Esophagus muscularis mucosa (tissue), 3 donors: ENCODE data around the gene PUM2.

Experiments used
- CTCF ChIP-seq, 3 experiments: fragments of 200-600 bp in 2 of 3; fragments of 450-650 bp in 1 of 3; sonication (generic) in 2 of 3; IDR thresholded peaks; one replicate each; pipeline ENCODE4 v1.5.1; 2017 to 2019; ENCODE audit warnings: antibody characterized with exemption in 3 of 3, mild to moderate bottlenecking in 2 of 3, moderate library complexity in 1 of 3
- POLR2A ChIP-seq: fragments of 450-650 bp; IDR thresholded peaks from one replicate; pipeline ENCODE4 v1.6.1; 2017; ENCODE audit warnings: antibody characterized with exemption, moderate library complexity, mild to moderate bottlenecking, low read depth
- POLR2AphosphoS5 ChIP-seq, 2 donors: sonication (generic); formaldehyde crosslinking; IDR thresholded peaks; one replicate each; pipeline ENCODE4 v1.6.1; 2017; ENCODE audit warnings: antibody characterized with exemption in 2 of 2

DNA sequence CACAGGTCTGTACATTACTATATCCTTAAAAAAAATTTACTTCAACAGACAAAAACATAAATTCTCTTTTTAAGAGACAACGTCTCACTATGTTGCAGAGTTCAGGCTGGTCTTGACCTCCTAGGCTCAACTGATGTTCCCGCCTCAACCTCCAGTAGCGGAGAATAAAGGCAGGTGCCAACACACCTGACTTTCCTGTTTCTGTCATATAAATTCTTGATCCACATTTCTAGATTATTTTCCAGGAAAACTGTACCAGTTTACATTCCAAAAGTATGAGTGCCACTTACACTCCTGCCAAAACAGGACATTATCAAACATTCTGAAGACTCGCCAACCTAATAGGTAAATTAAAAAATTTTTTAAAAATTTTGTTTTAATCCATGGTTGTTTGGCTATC, 48.6 kb downstream of the PUM2 start:
- TF ChIP-seq CTCF (IDR thresholded peaks at IDR 0.05) (no peak), POLR2AphosphoS5 (IDR thresholded peaks at IDR 0.05) (no peak), POLR2A (no peak)
